Cortex of kidney (tissue), 1 donor: Measurements from ENCODE around the gene SPG7.

ENCODE experiments used
- DNase-seq: peaks from one replicate; lab custom pipeline; 2025; lab: John Stamatoyannopoulos, UW

SPG7 gene

DNA sequence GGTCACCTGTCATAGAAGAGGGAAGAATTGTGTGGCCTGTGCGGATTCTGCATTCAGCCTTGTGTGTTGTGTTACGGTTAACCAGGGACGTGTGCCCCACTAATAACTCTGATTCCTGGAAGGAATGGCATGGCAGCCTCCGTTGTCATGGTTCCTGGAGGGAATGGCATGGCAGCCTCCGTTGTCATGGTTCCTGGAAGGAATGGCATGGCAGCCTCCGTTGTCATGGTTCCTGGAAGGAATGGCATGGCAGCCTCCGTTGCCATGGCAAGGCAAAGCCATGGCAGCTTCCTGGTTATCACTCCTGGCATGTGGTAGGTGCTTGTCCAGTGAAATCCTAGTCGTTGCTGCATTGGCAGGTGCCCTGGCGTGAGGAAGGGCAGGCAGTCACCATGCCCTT is 8.9 kb downstream of the SPG7 start:
- DNase-seq = no peak

DNA sequence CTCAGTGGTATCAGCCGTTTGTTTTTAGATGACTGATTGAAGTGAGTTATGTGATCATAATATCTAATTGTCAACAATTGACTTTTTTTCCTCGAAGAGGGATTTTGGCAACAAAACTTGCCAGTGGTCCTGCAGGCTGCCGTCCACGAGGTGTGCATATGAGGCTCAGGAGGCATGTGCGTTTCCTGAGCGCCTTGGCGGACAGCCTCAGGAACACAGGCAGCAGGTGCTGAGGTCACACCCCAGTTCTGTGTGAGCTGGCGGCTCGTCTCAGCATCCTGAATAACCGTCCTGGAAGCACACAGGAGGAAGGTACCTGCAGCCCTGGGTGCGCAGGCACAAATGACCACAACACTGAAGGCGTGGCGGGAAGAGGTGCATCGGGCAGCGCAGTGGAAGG is 11.7 kb downstream of the SPG7 start:
- DNase-seq = no peak

DNA sequence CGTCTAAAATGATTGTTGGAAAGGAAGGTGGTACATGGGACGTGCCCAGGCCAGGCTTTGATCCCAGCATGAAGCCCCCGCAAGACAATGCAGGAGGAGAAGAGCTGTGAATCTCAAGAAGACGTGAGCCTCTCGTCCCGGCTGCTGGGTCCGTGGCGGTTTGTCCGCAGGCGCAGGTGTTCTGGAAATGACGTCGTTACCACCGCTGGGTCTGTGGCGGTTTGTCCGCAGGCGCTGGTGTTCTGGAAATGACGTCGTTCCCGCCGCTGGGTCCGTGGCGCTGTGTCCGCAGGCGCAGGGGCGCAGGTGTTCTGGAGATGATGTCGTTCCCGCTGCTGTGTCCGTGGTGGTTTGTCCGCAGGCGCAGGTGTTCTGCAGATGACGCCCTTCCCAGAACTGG is 14.1 kb downstream of the SPG7 start:
- DNase-seq = no peak

DNA sequence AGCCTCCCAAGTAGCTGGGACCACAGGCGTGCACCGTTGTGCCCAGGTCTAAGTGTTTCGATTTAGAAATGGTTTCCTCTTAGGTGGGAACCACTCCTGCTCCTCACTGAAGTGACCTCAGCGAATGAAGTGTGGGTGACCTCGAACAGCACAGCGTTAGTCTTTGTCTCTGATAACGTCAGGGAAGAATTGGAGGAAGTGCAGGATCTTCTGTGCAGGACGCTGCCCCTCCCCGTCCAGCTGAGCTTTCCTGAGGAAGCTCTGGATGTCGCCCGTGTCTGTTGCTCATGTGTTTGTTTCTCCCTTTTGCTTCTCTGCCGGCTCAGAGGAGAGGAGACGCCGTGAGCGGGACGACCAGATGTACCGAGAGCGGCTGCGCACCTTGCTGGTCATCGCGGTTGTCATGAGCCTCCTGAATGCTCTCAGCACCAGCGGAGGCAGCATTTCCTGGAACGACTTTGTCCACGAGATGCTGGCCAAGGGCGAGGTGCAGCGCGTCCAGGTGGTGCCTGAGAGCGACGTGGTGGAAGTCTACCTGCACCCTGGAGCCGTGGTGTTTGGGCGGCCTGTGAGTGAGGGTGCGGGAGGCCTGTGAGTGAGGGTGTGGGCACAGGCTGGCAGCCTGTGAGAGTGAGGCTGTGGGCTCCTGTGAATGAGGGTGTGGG is 15.6 kb downstream of the SPG7 start:
- no peak for DNase-seq

GRCh38 chr16:89525146-89525913 is 17.1 kb downstream of the SPG7 start:
- DNase-seq = no peak

GRCh38 chr16:89529097-89529496 is 20.9 kb downstream of the SPG7 start:
- no peak for DNase-seq

DNA sequence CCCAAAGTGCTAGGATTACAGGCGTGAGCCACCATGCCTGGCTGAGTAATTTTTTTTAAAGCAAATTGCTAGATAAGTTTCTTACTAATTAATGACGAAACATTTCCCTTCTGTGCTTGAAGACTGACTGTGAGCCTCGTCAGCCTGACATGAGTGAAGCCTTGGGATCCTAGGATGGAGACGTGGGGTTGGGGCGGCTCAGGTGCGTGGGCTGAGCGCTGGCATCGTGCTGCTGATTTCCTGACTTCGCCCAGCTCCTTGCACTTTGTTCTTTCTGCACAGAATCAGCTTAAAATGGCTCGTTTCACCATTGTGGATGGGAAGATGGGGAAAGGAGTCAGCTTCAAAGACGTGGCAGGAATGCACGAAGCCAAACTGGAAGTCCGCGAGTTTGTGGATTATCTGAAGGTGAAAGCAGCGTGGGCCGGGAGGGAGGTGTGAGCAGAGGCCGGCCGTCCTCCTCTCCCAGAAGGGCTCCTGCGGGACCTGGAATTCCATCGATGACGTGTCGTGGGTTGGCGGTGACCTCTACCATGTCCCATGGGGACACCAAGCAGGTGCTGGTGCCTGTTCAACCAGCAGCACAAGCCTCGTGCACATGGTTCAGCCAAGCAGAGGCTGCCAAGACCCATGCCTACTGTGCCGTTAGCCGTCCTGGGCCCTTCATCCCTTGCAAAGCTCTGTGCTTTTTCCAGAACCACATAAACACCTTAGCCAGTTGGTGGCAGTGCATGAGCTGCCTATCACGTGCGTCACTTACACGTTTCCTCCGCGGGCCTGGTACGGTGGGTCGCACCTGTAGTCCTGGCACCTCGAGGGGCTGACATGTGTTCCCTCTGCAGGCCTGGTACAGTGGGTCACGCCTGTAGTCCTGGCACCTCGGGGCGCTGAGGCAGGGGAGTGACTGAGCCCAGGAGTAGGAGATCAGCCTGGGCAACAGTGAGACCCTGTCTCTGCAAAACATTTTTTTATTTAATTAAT is 22.5 kb downstream of the SPG7 start:
- no peak for DNase-seq

DNA sequence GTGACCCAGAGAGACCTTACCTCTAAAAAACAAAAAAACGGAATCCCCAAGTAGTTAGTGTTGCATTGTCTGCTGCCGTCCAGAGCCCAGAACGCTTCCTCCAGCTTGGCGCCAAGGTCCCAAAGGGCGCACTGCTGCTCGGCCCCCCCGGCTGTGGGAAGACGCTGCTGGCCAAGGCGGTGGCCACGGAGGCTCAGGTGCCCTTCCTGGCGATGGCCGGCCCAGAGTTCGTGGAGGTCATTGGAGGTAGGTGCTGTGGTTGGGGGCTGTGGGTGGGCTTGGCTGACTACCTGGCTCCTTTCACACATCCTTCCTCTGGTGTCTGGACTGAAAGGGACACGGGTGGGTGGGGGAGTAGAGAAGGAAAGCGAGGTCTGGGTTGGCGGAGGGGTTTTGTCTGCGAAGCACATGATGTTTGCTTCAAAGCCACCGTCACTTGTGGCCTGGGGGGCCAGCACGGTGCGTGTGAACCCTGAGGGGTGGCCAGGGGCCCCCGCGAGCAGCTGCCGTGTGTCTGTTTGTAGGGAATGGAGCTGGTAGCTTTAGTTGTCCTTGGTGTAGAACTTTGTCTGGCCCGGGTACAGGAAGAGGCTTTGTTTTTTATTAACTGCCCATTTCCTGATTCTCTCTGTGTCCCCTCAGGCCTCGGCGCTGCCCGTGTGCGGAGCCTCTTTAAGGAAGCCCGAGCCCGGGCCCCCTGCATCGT is 23.8 kb downstream of the SPG7 start:
- DNase-seq = no peak

DNA sequence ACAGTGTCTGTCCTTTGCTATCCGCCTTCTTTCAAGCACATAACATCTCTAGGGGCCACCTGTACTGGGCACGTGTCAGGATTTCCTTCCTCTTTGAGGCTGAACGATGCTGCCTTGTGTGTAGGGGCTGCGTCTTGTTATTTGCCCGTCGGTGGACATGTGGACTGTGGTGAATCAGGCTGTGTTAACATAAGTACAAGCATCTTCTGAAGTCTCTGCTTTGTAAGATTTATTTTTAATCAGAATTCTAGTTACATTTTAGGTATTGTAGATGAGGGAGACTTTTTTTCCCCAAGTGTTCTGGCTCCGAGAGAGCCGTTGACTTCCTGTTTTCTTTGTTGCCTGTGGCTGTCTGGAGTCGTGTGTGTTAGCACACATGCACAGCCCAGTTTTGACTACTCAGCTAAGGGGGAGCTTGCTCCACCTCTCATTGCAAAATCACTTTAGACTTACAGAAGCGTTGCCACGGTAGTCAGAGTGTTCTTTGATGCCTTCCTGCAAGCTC is 26.1 kb downstream of the SPG7 start:
- no peak for DNase-seq

DNA sequence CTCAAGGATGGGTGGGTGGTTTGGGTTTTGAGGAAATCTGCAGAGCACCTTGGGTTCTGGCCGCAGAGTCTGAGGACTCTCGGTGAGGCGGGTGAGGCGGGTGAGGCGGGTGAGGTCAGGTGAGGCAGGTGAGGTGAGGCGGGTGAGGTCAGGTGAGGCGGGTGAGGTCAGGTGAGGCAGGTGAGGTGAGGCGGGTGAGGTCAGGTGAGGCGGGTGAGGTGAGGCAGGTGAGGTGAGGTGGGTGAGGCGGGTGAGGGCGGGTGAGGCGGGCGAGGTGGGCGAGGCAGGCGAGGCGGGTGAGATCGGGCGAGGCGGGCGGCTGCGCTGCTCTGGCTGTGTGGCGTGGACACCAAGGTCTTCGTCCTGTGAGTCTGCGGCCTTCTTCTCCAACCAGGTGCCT is 28.2 kb downstream of the SPG7 start:
- DNase-seq = no peak

DNA sequence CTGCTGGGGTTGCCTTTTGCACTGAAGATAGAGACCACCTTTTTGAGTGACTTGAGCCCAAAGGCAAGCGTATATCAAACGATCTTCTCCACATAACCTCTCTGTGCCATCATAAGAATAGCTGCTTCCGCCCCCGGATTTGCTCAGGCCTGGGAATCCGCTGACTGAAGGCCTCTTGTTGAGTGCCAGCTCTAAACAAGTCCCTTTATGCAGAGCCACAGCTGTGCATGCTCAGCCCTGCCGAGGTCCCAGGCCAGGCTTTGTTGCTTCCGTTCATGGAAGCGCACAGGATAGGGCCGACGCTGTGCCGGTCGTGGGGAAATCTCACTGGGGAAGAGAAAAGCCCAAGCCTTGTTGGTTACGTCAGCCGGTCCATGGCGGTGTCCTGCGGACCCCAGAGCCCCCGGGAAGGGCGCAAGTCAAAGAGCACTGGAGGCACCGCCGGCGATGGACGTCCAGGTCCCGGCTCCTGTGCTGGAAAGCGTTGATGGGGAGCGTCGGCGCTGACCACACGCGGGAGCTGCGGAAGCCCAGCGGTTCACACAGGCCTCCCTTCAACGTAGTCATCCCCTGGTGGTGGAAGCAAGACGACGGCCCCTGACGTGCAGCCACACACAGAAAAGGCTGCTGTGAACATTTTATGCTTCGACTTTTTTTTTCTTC is 28.8 kb downstream of the SPG7 start:
- DNase-seq = no peak

GRCh38 chr16:89537549-89537925 is 29.3 kb downstream of the SPG7 start:
- DNase-seq = no peak

GRCh38 chr16:89538286-89538685 is 30.1 kb downstream of the SPG7 start:
- DNase-seq = no peak

- no peak for DNase-seq
Observed at GRCh38 chr16:89540557-89540956, 32.4 kb downstream of the SPG7 start.

DNA sequence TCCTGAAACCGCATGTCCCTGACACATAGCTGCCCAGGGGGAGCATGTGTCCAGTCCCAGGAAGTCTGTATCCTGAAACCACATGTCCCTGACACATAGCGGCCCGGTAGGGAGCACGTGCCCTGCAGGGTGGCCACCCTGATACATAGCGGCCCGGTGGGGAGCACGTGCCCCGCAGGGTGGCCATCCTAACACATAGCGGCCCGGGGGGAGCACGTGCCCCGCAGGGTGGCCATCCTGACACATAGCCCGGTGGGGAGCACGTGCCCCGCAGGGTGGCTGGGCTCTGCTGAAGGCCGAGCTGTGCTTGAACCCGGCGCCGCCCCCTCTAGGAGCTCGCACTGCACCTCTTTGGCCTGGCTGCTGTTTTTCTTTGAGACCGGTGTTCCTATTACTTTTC is 33.6 kb downstream of the SPG7 start:
- no peak for DNase-seq

GRCh38 chr16:89544113-89544512 is 35.9 kb downstream of the SPG7 start:
- DNase-seq = no peak

DNA sequence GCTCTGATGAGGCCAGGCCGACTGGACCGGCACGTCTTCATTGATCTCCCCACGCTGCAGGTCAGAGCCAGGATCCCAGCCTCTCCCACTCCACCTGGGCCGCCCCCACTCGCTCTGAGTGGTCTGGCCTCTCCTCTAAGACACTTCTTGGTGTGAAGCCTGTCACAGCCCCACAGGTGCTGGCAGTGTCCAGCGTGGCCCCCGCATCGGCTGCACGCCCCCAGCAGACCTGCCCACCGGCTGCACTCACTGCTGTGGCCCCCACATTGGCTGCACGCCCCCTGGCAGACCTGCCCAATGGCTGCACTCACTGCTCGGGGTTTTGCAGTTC is 36.5 kb downstream of the SPG7 start:
- DNase-seq = no peak

GRCh38 chr16:89545044-89545830 is 37.0 kb downstream of the SPG7 start:
- no peak for DNase-seq

GRCh38 chr16:89545831-89546574 is 37.8 kb downstream of the SPG7 start:
- no peak for DNase-seq

- no peak for DNase-seq
Observed at GRCh38 chr16:89546781-89547180, 38.6 kb downstream of the SPG7 start.
